Raji (cell line): Measurements from ENCODE around the gene KCNK1.

Source experiments
- POLR2A ChIP-seq: IDR thresholded peaks from 2 replicates; pipeline ENCODE4 v1.6.1; 2011; ENCODE audit warnings: low read depth, low read length, control low read depth; ENCODE audit not compliant: insufficient read depth

Gene KCNK1

DNA sequence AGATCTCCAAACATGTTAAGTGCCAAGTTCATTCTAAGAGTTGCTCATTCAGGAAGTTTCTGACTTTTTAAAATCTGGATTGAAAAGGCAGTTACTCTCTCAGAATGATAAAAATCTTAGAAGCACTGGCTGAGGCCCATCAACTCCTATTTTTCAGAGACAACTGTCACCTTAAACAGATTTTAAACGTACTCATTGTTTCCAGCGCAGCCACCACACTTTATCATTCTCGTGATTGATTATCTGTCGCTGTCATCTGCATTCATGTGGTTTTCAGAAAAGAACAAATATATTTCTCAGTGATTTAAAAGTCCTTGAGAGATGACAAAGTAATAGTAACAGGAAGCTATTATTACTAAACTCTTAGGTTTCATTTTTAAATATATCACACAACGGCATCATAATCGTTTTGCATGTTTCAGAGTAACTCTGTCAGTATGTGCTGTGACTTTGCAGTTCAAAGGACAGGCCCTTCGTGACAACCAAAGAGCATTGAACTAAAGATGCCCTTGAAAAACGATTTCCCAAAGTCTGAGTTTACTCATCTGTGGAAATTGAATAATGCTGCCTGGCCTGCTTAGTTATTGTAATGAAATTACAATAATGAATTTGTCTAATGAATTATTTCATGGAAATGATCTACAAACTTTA is 14.9 kb upstream of the KCNK1 start:
- no peak for TF ChIP-seq POLR2A

GRCh38 chr1:233599542-233600073 is 14.3 kb upstream of the KCNK1 start:
- no peak for TF ChIP-seq POLR2A

- no peak for TF ChIP-seq POLR2A
These were observed 13.4 kb upstream of the KCNK1 start for GRCh38 chr1:233600488-233600887.

GRCh38 chr1:233603478-233603877 is 10.4 kb upstream of the KCNK1 start:
- no peak for TF ChIP-seq POLR2A

- no peak for TF ChIP-seq POLR2A
These were observed 8.7 kb upstream of the KCNK1 start for GRCh38 chr1:233605205-233605604.

- TF ChIP-seq POLR2A = no peak
These were observed 7.1 kb upstream of the KCNK1 start for GRCh38 chr1:233606813-233607212.

GRCh38 chr1:233607252-233608119 is 6.4 kb upstream of the KCNK1 start:
- TF ChIP-seq POLR2A = no peak

- TF ChIP-seq POLR2A = no peak
These were observed 4.9 kb upstream of the KCNK1 start for GRCh38 chr1:233608988-233609387.

DNA sequence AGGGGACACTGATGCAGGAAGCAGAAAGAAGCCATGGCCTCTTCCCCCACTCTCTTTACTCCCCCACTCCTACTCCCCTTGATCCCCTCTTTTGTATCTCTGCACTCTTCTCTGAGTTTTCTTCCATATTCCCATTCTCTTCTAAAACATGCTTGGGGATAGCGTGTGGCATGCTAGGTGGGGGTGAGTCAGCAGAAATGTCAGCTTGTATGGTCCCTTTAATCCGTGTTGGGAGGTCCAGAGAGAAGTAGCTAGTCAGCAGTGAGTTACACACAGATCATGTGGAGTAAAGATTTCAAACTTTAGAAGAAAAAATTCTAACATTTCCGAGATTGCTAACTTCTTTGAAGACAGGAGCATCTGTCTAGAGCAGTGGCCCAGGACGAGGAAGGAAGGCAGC is 4.0 kb upstream of the KCNK1 start:
- TF ChIP-seq POLR2A = no peak

DNA sequence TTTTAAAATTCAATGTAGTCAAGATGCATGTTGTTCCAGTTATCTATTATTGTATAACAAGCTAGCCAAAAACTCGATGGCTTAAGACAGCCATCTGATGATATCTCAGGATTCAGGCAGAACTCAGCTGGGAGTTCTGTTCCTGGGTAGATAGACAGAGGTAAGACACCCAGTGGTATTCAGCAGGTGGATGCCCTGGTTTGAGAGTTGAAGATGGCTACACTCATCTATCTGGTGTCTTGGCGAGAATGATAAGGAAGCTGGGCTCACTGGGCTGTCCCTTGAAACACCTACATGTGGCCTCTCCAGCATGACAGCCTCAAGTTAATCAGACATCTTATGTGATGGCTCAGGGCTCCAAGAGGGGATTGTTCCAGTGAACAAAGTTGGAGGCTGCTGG is 3.3 kb upstream of the KCNK1 start:
- no peak for TF ChIP-seq POLR2A

DNA sequence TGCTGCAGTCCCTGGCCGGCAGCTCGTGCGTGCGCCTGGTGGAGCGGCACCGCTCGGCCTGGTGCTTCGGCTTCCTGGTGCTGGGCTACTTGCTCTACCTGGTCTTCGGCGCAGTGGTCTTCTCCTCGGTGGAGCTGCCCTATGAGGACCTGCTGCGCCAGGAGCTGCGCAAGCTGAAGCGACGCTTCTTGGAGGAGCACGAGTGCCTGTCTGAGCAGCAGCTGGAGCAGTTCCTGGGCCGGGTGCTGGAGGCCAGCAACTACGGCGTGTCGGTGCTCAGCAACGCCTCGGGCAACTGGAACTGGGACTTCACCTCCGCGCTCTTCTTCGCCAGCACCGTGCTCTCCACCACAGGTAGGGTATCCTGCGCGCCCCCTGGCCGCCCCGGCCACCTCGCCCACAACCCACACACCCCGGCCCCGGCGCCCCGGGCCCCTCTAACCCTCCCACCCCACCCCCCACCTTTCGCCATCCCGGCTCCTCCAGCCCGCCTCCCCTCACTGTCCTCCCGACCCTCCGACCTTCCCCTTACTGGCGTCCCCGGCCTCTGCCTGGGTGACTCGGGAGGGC is 352 bp downstream of the KCNK1 start:
- TF ChIP-seq POLR2A = no peak

DNA sequence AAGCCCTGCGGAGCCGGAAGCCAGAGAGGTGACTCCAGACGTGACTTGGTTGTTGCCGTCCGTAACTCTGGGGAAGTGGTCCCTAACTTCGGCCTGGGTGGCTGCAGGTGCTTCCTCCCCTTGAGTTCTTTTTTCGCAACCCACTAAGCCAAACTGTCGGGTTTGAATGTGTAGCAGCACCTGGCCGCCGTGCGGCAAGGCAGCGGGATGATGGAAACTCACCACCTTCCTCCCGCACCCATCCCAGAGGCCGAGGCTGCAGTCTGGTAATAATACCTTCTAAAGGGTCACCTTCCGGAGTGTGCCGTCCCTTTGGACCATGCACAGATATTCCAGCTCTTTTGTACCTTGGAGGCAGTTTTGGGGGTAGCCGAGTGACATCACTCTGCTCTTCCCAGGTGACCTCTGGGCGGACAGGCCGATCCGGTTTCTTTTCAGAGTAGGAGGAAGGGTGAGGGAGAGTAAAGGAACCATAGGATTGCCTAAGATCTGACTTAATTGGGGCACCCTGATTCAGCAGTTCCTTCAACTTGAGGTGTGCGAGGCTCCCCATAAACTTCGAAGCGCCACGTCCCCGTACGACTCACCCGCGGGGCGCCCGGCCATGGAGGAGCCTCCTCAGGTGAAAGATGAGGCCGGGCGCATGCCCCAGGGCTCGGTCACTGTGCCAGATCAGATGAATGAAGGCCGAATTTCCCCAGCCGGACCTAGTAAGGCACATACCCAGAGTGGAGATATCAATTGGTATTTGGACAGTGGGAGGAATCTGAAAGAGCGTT is 1.0 kb downstream of the KCNK1 start:
- TF ChIP-seq POLR2A = no peak

- no peak for TF ChIP-seq POLR2A
These were observed 1.7 kb downstream of the KCNK1 start for GRCh38 chr1:233615571-233615970.

DNA sequence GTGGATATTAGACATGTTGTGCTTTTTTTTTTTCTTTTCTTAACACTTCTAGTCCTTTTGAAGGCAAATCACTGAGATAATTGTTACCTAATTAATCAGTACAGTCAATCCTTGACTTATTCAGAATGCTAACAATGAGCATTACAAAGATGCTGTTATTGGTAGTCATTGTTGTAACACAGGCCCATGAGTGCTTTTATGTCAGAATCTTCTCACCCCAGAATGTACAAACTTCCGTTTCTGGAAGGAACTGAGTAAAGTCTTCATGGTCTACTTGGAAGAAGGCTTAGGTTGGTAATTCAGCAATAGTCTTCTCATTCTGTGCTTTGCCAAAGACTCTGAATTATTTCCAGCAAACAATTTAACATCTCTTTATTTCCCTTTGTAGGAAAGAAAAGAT is 3.1 kb downstream of the KCNK1 start:
- TF ChIP-seq POLR2A = no peak

DNA sequence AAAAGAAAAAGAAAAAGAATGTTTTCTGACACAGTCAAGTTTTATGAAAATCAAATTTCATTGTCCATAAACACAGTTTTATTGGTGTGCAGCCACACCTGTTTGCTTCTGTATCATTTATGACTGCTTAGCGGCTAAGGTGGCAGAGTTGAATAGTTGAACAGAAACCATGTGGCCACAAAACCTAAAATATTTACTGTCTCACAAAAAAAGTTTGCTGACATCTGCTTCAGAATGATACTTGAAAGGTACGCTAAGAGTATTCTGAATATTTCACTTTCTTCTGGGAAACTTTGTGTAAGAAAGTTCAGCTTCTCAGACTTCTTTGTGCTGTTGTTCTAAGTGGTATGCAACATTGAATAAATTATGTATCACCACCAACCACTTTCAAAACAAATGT is 6.2 kb downstream of the KCNK1 start:
- no peak for TF ChIP-seq POLR2A

DNA sequence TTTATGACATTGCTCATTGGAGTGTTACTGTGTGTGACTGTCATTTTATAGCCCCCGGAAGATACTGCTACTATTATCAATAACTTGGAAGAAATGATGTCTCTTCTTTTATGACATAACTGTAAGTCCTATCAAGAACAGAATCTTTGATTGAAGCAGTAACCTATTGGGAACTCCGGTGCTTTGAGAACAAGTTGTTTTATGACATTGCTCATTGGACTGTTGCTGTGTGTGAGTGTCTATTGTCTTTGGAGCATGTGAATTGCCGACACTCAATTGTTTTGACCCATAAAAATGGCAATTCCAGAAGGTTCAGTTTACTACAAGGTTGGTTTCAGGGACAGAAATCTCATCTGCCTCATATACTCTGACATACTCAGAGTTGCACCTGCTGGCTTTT is 8.0 kb downstream of the KCNK1 start:
- no peak for TF ChIP-seq POLR2A

- no peak for TF ChIP-seq POLR2A
These were observed 10.4 kb downstream of the KCNK1 start for GRCh38 chr1:233624289-233624688.
